H9 (cell line): ENCODE results near the gene CISD2. TPM values are rescaled to one million over a fixed set of nuclear protein-coding genes. Genes with fewer than 3 reads are reported as not detected.

Experiments
- DNase-seq: peaks from one replicate; pipeline ENCODE4 v3.0.0-alpha.2; 2017
- H2AFZ ChIP-seq: one replicate; pipeline ENCODE4 v1.6.1; 2013; ENCODE audit warnings: mild to moderate bottlenecking, low read length, control low read depth, moderate library complexity
- H2AK5ac ChIP-seq: 2 replicates; pipeline ENCODE4 v1.6.1; 2013; ENCODE audit warnings: low read length, control low read depth, mixed read lengths; ENCODE audit not compliant: insufficient read length
- H2BK120ac ChIP-seq: one replicate; pipeline ENCODE4 v1.6.1; 2013; ENCODE audit warnings: low read depth, mild to moderate bottlenecking, low read length, control low read depth, inconsistent platforms; ENCODE audit not compliant: poor library complexity, severe bottlenecking
- H2BK12ac ChIP-seq: 2 replicates; pipeline ENCODE4 v1.6.1; 2013; ENCODE audit warnings: low read length, control low read depth, mixed read lengths, low read depth; ENCODE audit not compliant: insufficient read length
- H2BK15ac ChIP-seq: 2 replicates; pipeline ENCODE4 v1.6.1; 2013; ENCODE audit warnings: low read depth, low read length, control low read depth
- H2BK20ac ChIP-seq: one replicate; pipeline ENCODE4 v1.6.1; 2013; ENCODE audit warnings: low read depth, mild to moderate bottlenecking, low read length, control low read depth, inconsistent platforms; ENCODE audit not compliant: poor library complexity, severe bottlenecking
- H2BK5ac ChIP-seq: 2 replicates; pipeline ENCODE4 v1.6.1; 2013; ENCODE audit warnings: low read length, control low read depth, mixed read lengths; ENCODE audit not compliant: insufficient read length
- H3K14ac ChIP-seq: 2 replicates; pipeline ENCODE4 v1.6.1; 2013; ENCODE audit warnings: low read length, control low read depth; ENCODE audit not compliant: insufficient read depth
- H3K18ac ChIP-seq: 2 replicates; pipeline ENCODE4 v1.6.1; 2013; ENCODE audit warnings: low read depth, mild to moderate bottlenecking, mixed read lengths, low read length, control low read depth; ENCODE audit not compliant: insufficient read length
- H3K23ac ChIP-seq: 2 replicates; pipeline ENCODE4 v1.6.1; 2013; ENCODE audit warnings: low read length, control low read depth, mixed read lengths, low read depth; ENCODE audit not compliant: insufficient read length
- H3K23me2 ChIP-seq: 2 replicates; pipeline ENCODE4 v1.6.1; 2013; ENCODE audit warnings: low read depth, mild to moderate bottlenecking, mixed read lengths, low read length, control low read depth; ENCODE audit not compliant: insufficient read length, poor library complexity, severe bottlenecking
- H3K27ac ChIP-seq: 2 replicates; pipeline ENCODE4 v1.5.1; 2013; ENCODE audit warnings: low read length, control low read depth, mixed read lengths, low read depth; ENCODE audit not compliant: insufficient read length
- H3K27me3 ChIP-seq: 2 replicates; pipeline ENCODE4 v1.6.1; 2013; ENCODE audit warnings: low read length, control low read depth, inconsistent platforms; ENCODE audit not compliant: insufficient read depth
- H3K4ac ChIP-seq: 2 replicates; pipeline ENCODE4 v1.6.1; 2013; ENCODE audit warnings: low read depth, mild to moderate bottlenecking, control low read depth, inconsistent platforms, low read length, moderate library complexity
- H3K4me1 ChIP-seq: 2 replicates; pipeline ENCODE4 v1.6.1; 2013; ENCODE audit warnings: low read length, control low read depth, inconsistent platforms; ENCODE audit not compliant: insufficient read depth
- H3K4me2 ChIP-seq: 2 replicates; pipeline ENCODE4 v1.6.1; 2013; ENCODE audit warnings: low read length, control low read depth, mixed read lengths; ENCODE audit not compliant: insufficient read length, insufficient read depth
- H3K56ac ChIP-seq: 2 replicates; pipeline ENCODE4 v1.6.1; 2013; ENCODE audit warnings: low read depth, mild to moderate bottlenecking, mixed read lengths, low read length, control low read depth; ENCODE audit not compliant: insufficient read length
- H3K79me1 ChIP-seq: 2 replicates; pipeline ENCODE4 v1.6.1; 2013; ENCODE audit warnings: low read depth, mild to moderate bottlenecking, moderate library complexity, low read length, control low read depth, inconsistent platforms; ENCODE audit not compliant: insufficient read depth, poor library complexity, severe bottlenecking
- H3K79me2 ChIP-seq: 2 replicates; pipeline ENCODE4 v1.6.1; 2013; ENCODE audit warnings: low read length, control low read depth, inconsistent platforms; ENCODE audit not compliant: insufficient read depth
- H3K9ac ChIP-seq: 2 replicates; pipeline ENCODE4 v1.6.1; 2013; ENCODE audit warnings: low read length, control low read depth, mixed read lengths; ENCODE audit not compliant: insufficient read length; ENCODE audit errors: extremely low read depth
- H3K9me3 ChIP-seq: one replicate; pipeline ENCODE4 v1.6.1; 2013; ENCODE audit warnings: low read depth, low read length, inconsistent platforms; ENCODE audit not compliant: control insufficient read depth
- H3T11ph ChIP-seq: one replicate; pipeline ENCODE4 v1.6.1; 2013; ENCODE audit warnings: mild to moderate bottlenecking, low read length, control low read depth, inconsistent platforms
- H4K20me1 ChIP-seq: one replicate; pipeline ENCODE4 v1.6.1; 2013; ENCODE audit not compliant: control insufficient read depth, insufficient read length, insufficient read depth
- H4K5ac ChIP-seq: 2 replicates; pipeline ENCODE4 v1.6.1; 2013; ENCODE audit warnings: low read depth, mild to moderate bottlenecking, mixed read lengths, low read length, control low read depth; ENCODE audit not compliant: insufficient read length
- H4K8ac ChIP-seq: replicated peaks from 2 replicates; pipeline ENCODE4 v1.6.1; 2013; ENCODE audit warnings: low read length, control low read depth, mixed read lengths, low read depth; ENCODE audit not compliant: insufficient read length
- H4K91ac ChIP-seq: 2 replicates; pipeline ENCODE4 v1.6.1; 2013; ENCODE audit warnings: low read depth, mild to moderate bottlenecking, moderate library complexity, mixed read lengths, low read length, control low read depth; ENCODE audit not compliant: insufficient read length
- H3K27ac Mint-ChIP-seq, 3 experiments: 2 replicates in 2 of 3; 3 replicates in 1 of 3; pipeline ENCODE4 v1.8.0; 2020 to 2021; ENCODE audit warnings: mixed read lengths in 3 of 3, mild to moderate bottlenecking in 1 of 3, moderate library complexity in 1 of 3
- H3K27me3 Mint-ChIP-seq: 2 replicates; pipeline ENCODE4 v1.8.0; 2021; ENCODE audit warnings: low read depth, mild to moderate bottlenecking, moderate library complexity, mixed read lengths
- H3K36me3 Mint-ChIP-seq, 3 experiments: 2 replicates in 2 of 3; 3 replicates in 1 of 3; pipeline ENCODE4 v1.8.0; 2020 to 2021; ENCODE audit warnings: low read depth in 3 of 3, mixed read lengths in 3 of 3; ENCODE audit not compliant: insufficient read depth in 1 of 3
- H3K4me1 Mint-ChIP-seq, 2 experiments: 2 replicates each; pipeline ENCODE4 v1.8.0; 2020; ENCODE audit warnings: mixed read lengths in 2 of 2
- H3K4me3 Mint-ChIP-seq, 2 experiments: 2 replicates in 1 of 2; 3 replicates in 1 of 2; pipeline ENCODE4 v1.8.0; 2020 to 2021; ENCODE audit warnings: mild to moderate bottlenecking in 2 of 2, mixed read lengths in 2 of 2, moderate library complexity in 1 of 2
- H3K9me3 Mint-ChIP-seq, 2 experiments: 2 replicates in 1 of 2; 3 replicates in 1 of 2; pipeline ENCODE4 v1.8.0; 2020; ENCODE audit warnings: mild to moderate bottlenecking in 2 of 2, mixed read lengths in 2 of 2, moderate library complexity in 1 of 2
- WGBS: extraction: QIAGEN DNeasy Blood & Tissue Kit; methylation state at CpG from one replicate; pipeline ENCODE4 v1.1.7; 2013; ENCODE audit warnings: missing lambda C conversion rate, low lambda C conversion rate, mixed read lengths; ENCODE audit not compliant: insufficient read length; ENCODE audit errors: extremely low coverage; 5-methylcytosine and 5-hydroxymethylcytosine counted together
- total RNA-seq: library from RNA; stranded (reverse); gene quantifications from 2 replicates; pipeline ENCODE4 v1.2.1, GENCODE V29; 2021
- TF ChIP-seq, protein P1 (sequence below): fragments of 200-600 bp; sonication (generic); conservative IDR thresholded peaks from 3 replicates; pipeline ENCODE4 v1.8.0; 2021; ENCODE audit warnings: antibody characterized with exemption, mild to moderate bottlenecking

The CISD2 gene
- total RNA-seq, 1 experiment from 2014 or later: 45.6 TPM

DNA sequence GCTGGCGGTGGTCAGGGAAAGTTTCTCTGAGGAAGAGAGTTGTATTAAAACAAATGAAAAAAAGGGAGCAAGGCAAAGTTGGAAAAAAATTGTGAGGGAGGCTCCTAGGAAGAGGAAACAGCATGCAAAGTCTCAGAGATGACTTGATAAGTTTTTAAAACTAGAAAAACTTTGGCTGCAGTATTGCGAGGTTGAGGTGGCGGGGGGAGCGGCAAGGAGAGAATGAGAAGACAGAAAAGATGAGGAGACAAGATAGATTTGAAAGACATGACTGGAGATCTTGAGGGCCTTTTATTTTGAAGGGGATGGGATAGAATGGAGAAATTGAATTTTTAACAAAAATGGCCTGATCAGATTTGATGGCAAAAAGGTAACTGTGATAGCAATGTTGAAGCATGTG lies 36.7 kb upstream of the CISD2 start:
- Mint-ChIP-seq H3K9me3 (no peaks in the 10 kb centered on the region; a peak in 1 of 5 replicates), H3K36me3 (no peaks in the 10 kb centered on the region; a peak in 1 of 7 replicates), H3K4me3 (peak overlapping the region in 1 of 2 experiments; percentile 7; a peak in 2 of 5 replicates), H3K4me1 (peaks cover 33 to 52% of the 10 kb centered on the region in 2 experiments), H3K27ac (peak overlapping the region; percentile 1 to 72 (median 8); a peak in 4 of 7 replicates), H3K27me3 (no peaks in the 10 kb centered on the region)
- H3T11ph ChIP-seq: no peak overlapping the region
- H3K4me1 ChIP-seq: no peaks in the 10 kb centered on the region; the same call in 1 of the 2 replicates
- H3K9ac ChIP-seq: no peak overlapping the region
- H2AK5ac ChIP-seq: no peak overlapping the region
- no CpG with 5 or more reads among the region's 4 CpGs for WGBS
- no peak overlapping the region for H2BK20ac ChIP-seq
- H2BK12ac ChIP-seq: no peak overlapping the region
- no peak overlapping the region for H3K4me2 ChIP-seq
- H2BK5ac ChIP-seq: no peak overlapping the region
- H4K8ac ChIP-seq: no peak overlapping the region
- H3K14ac ChIP-seq: no peak overlapping the region
- H2BK15ac ChIP-seq: no peak overlapping the region
- no peaks in the 10 kb centered on the region for H4K20me1 ChIP-seq
- DNase-seq: no peak
- H4K91ac ChIP-seq: no peak overlapping the region
- no peaks in the 10 kb centered on the region for H3K23me2 ChIP-seq
- no peak overlapping the region for H2BK120ac ChIP-seq
- TF ChIP-seq, protein P1, sequence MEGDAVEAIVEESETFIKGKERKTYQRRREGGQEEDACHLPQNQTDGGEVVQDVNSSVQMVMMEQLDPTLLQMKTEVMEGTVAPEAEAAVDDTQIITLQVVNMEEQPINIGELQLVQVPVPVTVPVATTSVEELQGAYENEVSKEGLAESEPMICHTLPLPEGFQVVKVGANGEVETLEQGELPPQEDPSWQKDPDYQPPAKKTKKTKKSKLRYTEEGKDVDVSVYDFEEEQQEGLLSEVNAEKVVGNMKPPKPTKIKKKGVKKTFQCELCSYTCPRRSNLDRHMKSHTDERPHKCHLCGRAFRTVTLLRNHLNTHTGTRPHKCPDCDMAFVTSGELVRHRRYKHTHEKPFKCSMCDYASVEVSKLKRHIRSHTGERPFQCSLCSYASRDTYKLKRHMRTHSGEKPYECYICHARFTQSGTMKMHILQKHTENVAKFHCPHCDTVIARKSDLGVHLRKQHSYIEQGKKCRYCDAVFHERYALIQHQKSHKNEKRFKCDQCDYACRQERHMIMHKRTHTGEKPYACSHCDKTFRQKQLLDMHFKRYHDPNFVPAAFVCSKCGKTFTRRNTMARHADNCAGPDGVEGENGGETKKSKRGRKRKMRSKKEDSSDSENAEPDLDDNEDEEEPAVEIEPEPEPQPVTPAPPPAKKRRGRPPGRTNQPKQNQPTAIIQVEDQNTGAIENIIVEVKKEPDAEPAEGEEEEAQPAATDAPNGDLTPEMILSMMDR: no peak
- H3K79me2 ChIP-seq: no peaks in the 10 kb centered on the region
- no peaks in the 10 kb centered on the region for H3K79me1 ChIP-seq
- H3K56ac ChIP-seq: no peak overlapping the region
- no peak overlapping the region for H3K23ac ChIP-seq
- no peak overlapping the region for H2AFZ ChIP-seq
- H3K18ac ChIP-seq: no peak overlapping the region
- H3K27me3 ChIP-seq: no peaks in the 10 kb centered on the region
- no peak overlapping the region for H3K4ac ChIP-seq
- no peak overlapping the region for H3K27ac ChIP-seq
- no peaks in the 10 kb centered on the region for H3K9me3 ChIP-seq
- H4K5ac ChIP-seq: no peak overlapping the region
